K562 (cell line): ENCODE measurements around the gene TIMM50.

Source experiments
- BRCA1 ChIP-seq, 2 experiments: fragments of 450-650 bp in 1 of 2; sonication (generic) in 1 of 2; formaldehyde crosslinking in 1 of 2; IDR thresholded peaks; 2 replicates each; pipeline versions ENCODE4 v1.5.0 to v1.6.1; 2017 to 2020; ENCODE audit warnings: mild to moderate bottlenecking in 1 of 2, missing genetic modification reagents in 1 of 2
- CHD2 ChIP-seq: IDR thresholded peaks from 2 replicates; pipeline ENCODE4 v1.6.1; 2011; ENCODE audit warnings: low read depth, low read length
- EP300 ChIP-seq: IDR thresholded peaks from 2 replicates; pipeline ENCODE4 v1.6.1; 2012; ENCODE audit warnings: low read length, improper control_type of control experiment
- FOXA3 ChIP-seq, 2 experiments: fragments of 450-650 bp in 1 of 2; sonication (generic) in 1 of 2; formaldehyde crosslinking; IDR thresholded peaks in 1 of 2; conservative IDR thresholded peaks in 1 of 2; 2 replicates each; pipeline versions ENCODE4 v1.4.0 to v1.8.0; 2020 to 2022; ENCODE audit warnings: mild to moderate bottlenecking in 2 of 2, missing genetic modification reagents in 1 of 2
- NBN ChIP-seq: fragments of 450-650 bp; IDR thresholded peaks from 2 replicates; pipeline ENCODE4 v1.6.1; 2016; ENCODE audit warnings: low read depth, mild to moderate bottlenecking
- POLR2A ChIP-seq: fragments of 450-650 bp; conservative IDR thresholded peaks from 2 replicates; pipeline ENCODE4 v1.6.1; 2016
- SIN3A ChIP-seq, 2 experiments: fragments of 150-350 bp in 1 of 2; IDR thresholded peaks; 2 replicates each; pipeline ENCODE4 v1.6.1; 2011 to 2016; ENCODE audit warnings: borderline replicate concordance in 2 of 2, low read depth in 2 of 2, low read length in 2 of 2, mild to moderate bottlenecking in 2 of 2, moderate library complexity in 2 of 2; ENCODE audit not compliant: control insufficient read depth in 1 of 2
- ZNF384 ChIP-seq: IDR thresholded peaks from 2 replicates; pipeline ENCODE4 v1.6.1; 2012; ENCODE audit warnings: low read depth, low read length, improper control_type of control experiment
- TF ChIP-seq, protein P1 (sequence below): fragments of 450-650 bp; IDR thresholded peaks from 2 replicates; pipeline ENCODE4 v1.7.1; 2018; ENCODE audit warnings: mild to moderate bottlenecking, low read depth; ENCODE audit not compliant: partially characterized antibody
- TF ChIP-seq, protein P2 (sequence below), 3 experiments: IDR thresholded peaks in 2 of 3; conservative IDR thresholded peaks in 1 of 3; 2 replicates each; pipeline ENCODE4 v1.5.1; 2011 to 2012; ENCODE audit warnings: low read length in 3 of 3, mild to moderate bottlenecking in 3 of 3, control low read depth in 2 of 3, improper control_type of control experiment in 1 of 3, inconsistent platforms in 1 of 3, low read depth in 1 of 3, mixed read lengths in 1 of 3, moderate library complexity in 1 of 3; ENCODE audit not compliant: insufficient read depth in 2 of 3
- TF ChIP-seq, protein P3 (sequence below): fragments of 450-650 bp; IDR thresholded peaks from 2 replicates; pipeline ENCODE4 v1.7.0; 2016; ENCODE audit warnings: borderline replicate concordance
- TF ChIP-seq, protein P4 (sequence below): fragments of 250-450 bp; sonication (Bioruptor Pico); IDR thresholded peaks from 2 replicates; pipeline ENCODE4 v1.4.0; 2020; ENCODE audit warnings: borderline replicate concordance
- TF ChIP-seq, protein P5 (sequence below): sonication (generic); formaldehyde crosslinking; IDR thresholded peaks from 2 replicates; pipeline ENCODE4 v1.8.1; 2022; ENCODE audit warnings: missing genetic modification reagents

DNA sequence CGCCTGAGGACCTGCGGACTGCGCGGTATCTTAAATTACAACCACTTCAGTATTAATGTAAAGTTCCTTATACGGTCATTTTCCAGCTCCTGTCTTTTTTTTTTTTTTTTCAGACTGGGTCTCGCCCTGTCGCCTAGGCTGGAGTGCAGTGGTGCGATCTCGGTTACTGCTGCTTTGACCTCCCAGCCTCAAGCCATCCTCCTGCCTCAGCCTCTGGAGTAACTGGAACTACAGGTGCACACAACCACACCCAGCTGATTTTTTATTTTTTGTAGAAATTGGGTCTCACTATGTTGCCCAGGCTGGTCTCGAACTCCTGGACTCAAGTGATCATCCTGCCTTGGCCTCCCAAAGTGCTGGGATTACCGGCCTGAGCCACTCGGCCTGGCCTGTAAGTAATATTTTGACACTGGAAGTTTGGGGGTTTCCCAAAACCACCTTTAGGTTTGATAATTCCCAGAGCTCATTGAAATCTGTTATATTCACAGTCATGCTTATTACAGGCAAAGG is 52.4 kb downstream of the TIMM50 start:
- TF ChIP-seq, protein P1, sequence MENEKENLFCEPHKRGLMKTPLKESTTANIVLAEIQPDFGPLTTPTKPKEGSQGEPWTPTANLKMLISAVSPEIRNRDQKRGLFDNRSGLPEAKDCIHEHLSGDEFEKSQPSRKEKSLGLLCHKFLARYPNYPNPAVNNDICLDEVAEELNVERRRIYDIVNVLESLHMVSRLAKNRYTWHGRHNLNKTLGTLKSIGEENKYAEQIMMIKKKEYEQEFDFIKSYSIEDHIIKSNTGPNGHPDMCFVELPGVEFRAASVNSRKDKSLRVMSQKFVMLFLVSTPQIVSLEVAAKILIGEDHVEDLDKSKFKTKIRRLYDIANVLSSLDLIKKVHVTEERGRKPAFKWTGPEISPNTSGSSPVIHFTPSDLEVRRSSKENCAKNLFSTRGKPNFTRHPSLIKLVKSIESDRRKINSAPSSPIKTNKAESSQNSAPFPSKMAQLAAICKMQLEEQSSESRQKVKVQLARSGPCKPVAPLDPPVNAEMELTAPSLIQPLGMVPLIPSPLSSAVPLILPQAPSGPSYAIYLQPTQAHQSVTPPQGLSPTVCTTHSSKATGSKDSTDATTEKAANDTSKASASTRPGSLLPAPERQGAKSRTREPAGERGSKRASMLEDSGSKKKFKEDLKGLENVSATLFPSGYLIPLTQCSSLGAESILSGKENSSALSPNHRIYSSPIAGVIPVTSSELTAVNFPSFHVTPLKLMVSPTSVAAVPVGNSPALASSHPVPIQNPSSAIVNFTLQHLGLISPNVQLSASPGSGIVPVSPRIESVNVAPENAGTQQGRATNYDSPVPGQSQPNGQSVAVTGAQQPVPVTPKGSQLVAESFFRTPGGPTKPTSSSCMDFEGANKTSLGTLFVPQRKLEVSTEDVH, result peak; percentile 32
- TF ChIP-seq ZNF384 (no peak), FOXA3 (CRISPR knock-in tag; conservative IDR thresholded peaks at IDR 0.05 in 1 of 2, IDR thresholded peaks at IDR 0.05 in 1 of 2) (no peak), BRCA1 (IDR thresholded peaks at IDR 0.05) (no peak), BRCA1 (CRISPR knock-in tag; IDR thresholded peaks at IDR 0.05) (no peak), EP300 (0 out of 2 replicates have a peak, but pooled peaks have one; percentile 2), CHD2 (no peak), POLR2A (no peak), SIN3A (IDR thresholded peaks at IDR 0.05; ENCODE audit: borderline replicate concordance in 2 of 2, control insufficient read depth in 1 of 2, low read depth in 2 of 2, low read length in 2 of 2) (no peak), NBN (no peak)
- TF ChIP-seq, protein P2, sequence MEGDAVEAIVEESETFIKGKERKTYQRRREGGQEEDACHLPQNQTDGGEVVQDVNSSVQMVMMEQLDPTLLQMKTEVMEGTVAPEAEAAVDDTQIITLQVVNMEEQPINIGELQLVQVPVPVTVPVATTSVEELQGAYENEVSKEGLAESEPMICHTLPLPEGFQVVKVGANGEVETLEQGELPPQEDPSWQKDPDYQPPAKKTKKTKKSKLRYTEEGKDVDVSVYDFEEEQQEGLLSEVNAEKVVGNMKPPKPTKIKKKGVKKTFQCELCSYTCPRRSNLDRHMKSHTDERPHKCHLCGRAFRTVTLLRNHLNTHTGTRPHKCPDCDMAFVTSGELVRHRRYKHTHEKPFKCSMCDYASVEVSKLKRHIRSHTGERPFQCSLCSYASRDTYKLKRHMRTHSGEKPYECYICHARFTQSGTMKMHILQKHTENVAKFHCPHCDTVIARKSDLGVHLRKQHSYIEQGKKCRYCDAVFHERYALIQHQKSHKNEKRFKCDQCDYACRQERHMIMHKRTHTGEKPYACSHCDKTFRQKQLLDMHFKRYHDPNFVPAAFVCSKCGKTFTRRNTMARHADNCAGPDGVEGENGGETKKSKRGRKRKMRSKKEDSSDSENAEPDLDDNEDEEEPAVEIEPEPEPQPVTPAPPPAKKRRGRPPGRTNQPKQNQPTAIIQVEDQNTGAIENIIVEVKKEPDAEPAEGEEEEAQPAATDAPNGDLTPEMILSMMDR (IDR thresholded peaks at IDR 0.05 in 2 of 3, conservative IDR thresholded peaks at IDR 0.05 in 1 of 3; ENCODE audit: insufficient read depth in 2 of 3, low read depth in 1 of 3, low read length in 3 of 3), result no peak
- TF ChIP-seq, protein P3, sequence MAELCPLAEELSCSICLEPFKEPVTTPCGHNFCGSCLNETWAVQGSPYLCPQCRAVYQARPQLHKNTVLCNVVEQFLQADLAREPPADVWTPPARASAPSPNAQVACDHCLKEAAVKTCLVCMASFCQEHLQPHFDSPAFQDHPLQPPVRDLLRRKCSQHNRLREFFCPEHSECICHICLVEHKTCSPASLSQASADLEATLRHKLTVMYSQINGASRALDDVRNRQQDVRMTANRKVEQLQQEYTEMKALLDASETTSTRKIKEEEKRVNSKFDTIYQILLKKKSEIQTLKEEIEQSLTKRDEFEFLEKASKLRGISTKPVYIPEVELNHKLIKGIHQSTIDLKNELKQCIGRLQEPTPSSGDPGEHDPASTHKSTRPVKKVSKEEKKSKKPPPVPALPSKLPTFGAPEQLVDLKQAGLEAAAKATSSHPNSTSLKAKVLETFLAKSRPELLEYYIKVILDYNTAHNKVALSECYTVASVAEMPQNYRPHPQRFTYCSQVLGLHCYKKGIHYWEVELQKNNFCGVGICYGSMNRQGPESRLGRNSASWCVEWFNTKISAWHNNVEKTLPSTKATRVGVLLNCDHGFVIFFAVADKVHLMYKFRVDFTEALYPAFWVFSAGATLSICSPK, result no peak
- TF ChIP-seq, protein P4, sequence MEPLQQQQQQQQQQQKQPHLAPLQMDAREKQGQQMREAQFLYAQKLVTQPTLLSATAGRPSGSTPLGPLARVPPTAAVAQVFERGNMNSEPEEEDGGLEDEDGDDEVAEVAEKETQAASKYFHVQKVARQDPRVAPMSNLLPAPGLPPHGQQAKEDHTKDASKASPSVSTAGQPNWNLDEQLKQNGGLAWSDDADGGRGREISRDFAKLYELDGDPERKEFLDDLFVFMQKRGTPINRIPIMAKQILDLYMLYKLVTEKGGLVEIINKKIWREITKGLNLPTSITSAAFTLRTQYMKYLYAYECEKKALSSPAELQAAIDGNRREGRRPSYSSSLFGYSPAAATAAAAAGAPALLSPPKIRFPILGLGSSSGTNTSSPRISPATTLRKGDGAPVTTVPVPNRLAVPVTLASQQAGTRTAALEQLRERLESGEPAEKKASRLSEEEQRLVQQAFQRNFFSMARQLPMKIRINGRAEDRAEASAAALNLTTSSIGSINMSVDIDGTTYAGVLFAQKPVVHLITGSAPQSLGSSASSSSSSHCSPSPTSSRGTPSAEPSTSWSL (CRISPR knock-in tag), result no peak
- TF ChIP-seq, protein P5, sequence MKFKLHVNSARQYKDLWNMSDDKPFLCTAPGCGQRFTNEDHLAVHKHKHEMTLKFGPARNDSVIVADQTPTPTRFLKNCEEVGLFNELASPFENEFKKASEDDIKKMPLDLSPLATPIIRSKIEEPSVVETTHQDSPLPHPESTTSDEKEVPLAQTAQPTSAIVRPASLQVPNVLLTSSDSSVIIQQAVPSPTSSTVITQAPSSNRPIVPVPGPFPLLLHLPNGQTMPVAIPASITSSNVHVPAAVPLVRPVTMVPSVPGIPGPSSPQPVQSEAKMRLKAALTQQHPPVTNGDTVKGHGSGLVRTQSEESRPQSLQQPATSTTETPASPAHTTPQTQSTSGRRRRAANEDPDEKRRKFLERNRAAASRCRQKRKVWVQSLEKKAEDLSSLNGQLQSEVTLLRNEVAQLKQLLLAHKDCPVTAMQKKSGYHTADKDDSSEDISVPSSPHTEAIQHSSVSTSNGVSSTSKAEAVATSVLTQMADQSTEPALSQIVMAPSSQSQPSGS, result no peak
